Smooth muscle cell (in vitro differentiated cells): ENCODE results near the gene VWA1. TPM values are rescaled to one million over a fixed set of nuclear protein-coding genes. Genes with fewer than 3 reads are reported as not detected.

ENCODE experiments used
- DNase-seq: peaks from one replicate; lab custom pipeline; 2025; ENCODE audit not compliant: unreplicated experiment; lab: John Stamatoyannopoulos, UW
- H2AFZ ChIP-seq: fragments of 200-600 bp; sonication (generic); 2 replicates; pipeline ENCODE4 v1.6.0; 2016; ENCODE audit warnings: antibody characterized with exemption, low read depth, mild to moderate bottlenecking
- H3F3A ChIP-seq: fragments of 200-600 bp; sonication (generic); 2 replicates; pipeline ENCODE4 v1.6.0; 2017; ENCODE audit warnings: antibody characterized with exemption, low read depth
- H3K27ac ChIP-seq: fragments of 200-600 bp; sonication (generic); 2 replicates; pipeline ENCODE4 v1.5.1; 2016; ENCODE audit warnings: low read depth, mild to moderate bottlenecking
- H3K27me3 ChIP-seq: fragments of 200-600 bp; sonication (generic); 2 replicates; pipeline ENCODE4 v1.6.1; 2016; ENCODE audit warnings: low read depth, mild to moderate bottlenecking
- H3K36me3 ChIP-seq: fragments of 200-600 bp; sonication (generic); 2 replicates; pipeline ENCODE4 v1.5.1; 2016; ENCODE audit warnings: low read depth
- H3K4me1 ChIP-seq: fragments of 200-600 bp; sonication (generic); 2 replicates; pipeline ENCODE4 v1.5.1; 2016; ENCODE audit warnings: low read depth
- H3K4me2 ChIP-seq: fragments of 200-600 bp; sonication (generic); 2 replicates; pipeline ENCODE4 v1.6.0; 2016; ENCODE audit warnings: mild to moderate bottlenecking
- H3K4me3 ChIP-seq: fragments of 200-600 bp; sonication (generic); 2 replicates; pipeline ENCODE4 v1.5.1; 2016; ENCODE audit warnings: mild to moderate bottlenecking
- H3K79me2 ChIP-seq: fragments of 200-600 bp; sonication (generic); 2 replicates; pipeline ENCODE4 v1.6.0; 2016; ENCODE audit warnings: low read depth, mild to moderate bottlenecking
- H3K9ac ChIP-seq: fragments of 200-600 bp; sonication (generic); 2 replicates; pipeline ENCODE4 v1.6.0; 2016; ENCODE audit warnings: low read depth
- H3K9me3 ChIP-seq: fragments of 200-600 bp; sonication (generic); replicated peaks from 2 replicates; pipeline ENCODE4 v1.5.1; 2016; ENCODE audit warnings: low read depth
- H4K20me1 ChIP-seq: fragments of 200-600 bp; sonication (generic); 2 replicates; pipeline ENCODE4 v1.6.0; 2016; ENCODE audit warnings: low read depth
- WGBS: methylation state at CpG from one replicate; pipeline ENCODE4 v1.1.7; 2016; ENCODE audit warnings: low lambda C conversion rate; 5-methylcytosine and 5-hydroxymethylcytosine counted together
- polyA plus RNA-seq: library from polyadenylated mRNA; unstranded; fragments of >200 nt; fragmentation: Nextera tagmentation; extraction: Ambion mirVana; gene quantifications from 2 replicates; pipeline ENCODE4 v1.2.1, GENCODE V29; 2016
- total RNA-seq: library from RNA; depleted of rRNA; stranded (reverse); fragments of >200 nt; gene quantifications from 2 replicates; pipeline ENCODE4 v1.2.3, GENCODE V29; 2014
- TF ChIP-seq, protein P1 (sequence below): fragments of 200-600 bp; sonication (generic); IDR thresholded peaks from 2 replicates; pipeline ENCODE4 v1.5.1; 2017; ENCODE audit warnings: borderline replicate concordance, mild to moderate bottlenecking, antibody characterized with exemption; ENCODE audit not compliant: insufficient read depth, poor library complexity, severe bottlenecking

VWA1 gene
- total and polyA plus RNA-seq, 2 experiments from 2014 or later, result 29.5 to 79.2 TPM

DNA sequence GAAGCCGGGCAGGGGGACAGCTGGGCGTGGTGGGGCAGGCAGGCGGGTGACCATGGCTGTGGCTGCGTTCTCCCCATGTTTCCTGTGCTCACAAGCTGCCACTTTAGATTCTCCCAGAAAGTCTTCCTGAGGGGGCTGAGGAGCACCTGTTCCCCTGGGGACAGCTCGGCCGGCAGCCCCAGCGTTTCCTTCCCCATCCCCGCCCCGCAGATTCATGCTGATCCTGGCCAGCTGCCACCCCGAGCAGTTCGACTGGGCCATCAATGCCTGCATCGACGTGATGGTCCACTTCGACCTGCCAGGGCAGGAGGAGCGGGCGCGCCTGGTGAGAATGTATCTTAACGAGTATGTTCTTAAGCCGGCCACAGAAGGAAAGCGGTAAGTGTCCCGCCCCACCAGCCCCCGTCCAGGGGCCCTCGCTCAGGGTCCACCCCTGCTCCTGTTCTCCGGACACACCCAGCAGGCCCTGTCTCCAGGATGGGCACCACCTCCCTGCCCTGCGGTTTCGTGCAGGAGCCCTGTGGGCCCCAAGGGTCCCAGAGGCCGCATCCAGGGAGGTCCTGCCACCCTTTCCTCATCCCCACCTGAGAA, 25.1 kb downstream of the VWA1 start:
- Histone ChIP-seq H3K27ac (no peak overlapping the region), H3F3A (no peaks in the 10 kb centered on the region), H3K4me2 (no peak overlapping the region), H3K9ac (no peak overlapping the region), H3K4me1 (no peaks in the 10 kb centered on the region), H3K4me3 (no peak overlapping the region), H3K9me3 (no peaks in the 10 kb centered on the region), H3K27me3 (no peaks in the 10 kb centered on the region), H2AFZ (no peak overlapping the region), H3K36me3 (no peaks in the 10 kb centered on the region), H3K79me2 (no peaks in the 10 kb centered on the region), H4K20me1 (no peaks in the 10 kb centered on the region)
- WGBS, result 95% methylated on average over 21 of the region's 27 CpGs
- TF ChIP-seq, protein P1, sequence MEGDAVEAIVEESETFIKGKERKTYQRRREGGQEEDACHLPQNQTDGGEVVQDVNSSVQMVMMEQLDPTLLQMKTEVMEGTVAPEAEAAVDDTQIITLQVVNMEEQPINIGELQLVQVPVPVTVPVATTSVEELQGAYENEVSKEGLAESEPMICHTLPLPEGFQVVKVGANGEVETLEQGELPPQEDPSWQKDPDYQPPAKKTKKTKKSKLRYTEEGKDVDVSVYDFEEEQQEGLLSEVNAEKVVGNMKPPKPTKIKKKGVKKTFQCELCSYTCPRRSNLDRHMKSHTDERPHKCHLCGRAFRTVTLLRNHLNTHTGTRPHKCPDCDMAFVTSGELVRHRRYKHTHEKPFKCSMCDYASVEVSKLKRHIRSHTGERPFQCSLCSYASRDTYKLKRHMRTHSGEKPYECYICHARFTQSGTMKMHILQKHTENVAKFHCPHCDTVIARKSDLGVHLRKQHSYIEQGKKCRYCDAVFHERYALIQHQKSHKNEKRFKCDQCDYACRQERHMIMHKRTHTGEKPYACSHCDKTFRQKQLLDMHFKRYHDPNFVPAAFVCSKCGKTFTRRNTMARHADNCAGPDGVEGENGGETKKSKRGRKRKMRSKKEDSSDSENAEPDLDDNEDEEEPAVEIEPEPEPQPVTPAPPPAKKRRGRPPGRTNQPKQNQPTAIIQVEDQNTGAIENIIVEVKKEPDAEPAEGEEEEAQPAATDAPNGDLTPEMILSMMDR, result no peak
- no peak for DNase-seq

DNA sequence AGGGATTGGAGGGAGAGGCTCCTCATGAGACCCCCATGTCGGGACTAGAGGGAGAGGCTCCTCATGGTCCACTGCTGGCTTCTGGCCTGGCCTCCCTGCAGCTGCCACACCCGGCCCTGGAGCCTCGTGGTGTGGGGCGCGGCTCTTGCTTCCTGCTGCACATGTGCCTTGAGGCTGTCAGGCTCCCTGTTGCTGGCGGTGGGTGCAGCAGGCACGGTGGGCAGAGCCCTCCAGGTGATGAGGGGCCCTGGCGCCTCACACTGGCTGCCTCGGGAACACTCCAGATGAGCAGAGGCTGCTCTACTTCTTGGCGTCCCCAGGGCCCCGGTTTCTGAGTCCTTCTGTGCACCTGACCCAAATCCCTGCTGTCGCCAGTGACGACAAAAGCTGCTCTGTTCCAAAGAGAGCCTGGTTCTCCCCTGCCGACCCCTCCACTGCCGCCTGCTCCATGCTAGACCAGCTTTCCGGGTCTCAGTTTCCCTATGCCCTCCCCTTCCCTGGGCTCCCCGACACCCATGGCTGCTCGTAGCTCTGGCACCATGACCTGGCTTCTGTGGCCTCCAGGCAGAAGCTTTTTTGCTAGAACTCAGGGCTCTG, 26.3 kb downstream of the VWA1 start:
- Histone ChIP-seq H3K4me1 (no peaks in the 10 kb centered on the region), H3K36me3 (no peaks in the 10 kb centered on the region), H3K27me3 (no peaks in the 10 kb centered on the region), H3F3A (no peaks in the 10 kb centered on the region), H3K79me2 (no peaks in the 10 kb centered on the region), H3K27ac (no peak overlapping the region), H2AFZ (no peak overlapping the region), H3K9me3 (no peaks in the 10 kb centered on the region), H3K9ac (no peak overlapping the region), H3K4me2 (no peak overlapping the region), H3K4me3 (no peak overlapping the region), H4K20me1 (no peaks in the 10 kb centered on the region)
- WGBS, result 78% methylated on average over 15 of the region's 18 CpGs
- TF ChIP-seq, protein P1, result no peak
- DNase-seq, result no peak

DNA sequence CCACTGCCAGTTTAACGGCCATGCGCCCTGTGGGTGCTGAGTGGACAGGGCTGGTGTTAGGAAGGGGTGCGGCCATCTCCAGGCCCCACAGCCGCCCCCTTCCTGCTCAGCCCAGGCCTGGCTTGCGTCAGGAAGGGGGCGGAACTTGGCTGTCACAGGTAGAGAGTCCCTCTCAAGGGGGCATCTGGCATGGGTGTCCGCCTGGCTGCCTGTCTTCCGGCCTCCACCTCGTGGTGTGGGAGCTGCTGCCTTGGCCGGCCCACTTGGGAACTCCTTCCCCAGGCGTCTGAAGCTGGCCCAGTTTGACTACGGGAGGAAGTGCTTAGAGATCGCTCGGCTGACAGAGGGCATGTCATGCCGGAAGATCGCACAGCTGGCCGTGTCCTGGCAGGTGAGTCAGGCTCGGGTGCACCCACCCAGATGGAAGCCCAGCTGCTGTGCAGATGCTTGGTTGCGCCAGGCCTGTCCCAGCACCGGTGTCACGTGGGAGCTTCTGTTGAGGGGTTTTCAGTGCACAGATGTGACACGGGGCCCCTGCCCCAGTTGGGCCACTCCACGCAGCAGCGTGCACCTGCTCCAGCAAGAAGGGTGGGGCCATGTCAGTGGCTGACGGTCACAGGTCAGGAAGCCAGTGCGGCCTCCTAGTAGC, 27.0 kb downstream of the VWA1 start:
- Histone ChIP-seq H3K79me2 (no peaks in the 10 kb centered on the region), H2AFZ (no peak overlapping the region), H3K4me2 (no peak overlapping the region), H3K27me3 (no peaks in the 10 kb centered on the region), H3K4me1 (no peaks in the 10 kb centered on the region), H3K27ac (no peak overlapping the region), H3F3A (no peaks in the 10 kb centered on the region), H3K36me3 (no peaks in the 10 kb centered on the region), H3K4me3 (no peak overlapping the region), H4K20me1 (no peaks in the 10 kb centered on the region), H3K9ac (no peak overlapping the region), H3K9me3 (no peaks in the 10 kb centered on the region)
- no peak for DNase-seq
- TF ChIP-seq, protein P1, result no peak
- 86% methylated on average over 26 of the region's 26 CpGs for WGBS
